ENCODE results near the gene TAGLN3.

The TAGLN3 gene

GRCh38 chr3:111998636-111999483 lies at the start of gene TAGLN3:
Gene TAGLN3, plus strand, starts transcription at chr3:111998922. Its CDS starts 501 bp downstream, at chr3:111999423.
- TF ChIP-seq CTCF (conservative IDR thresholded peaks at IDR 0.05) (no peak), ZFX (IDR thresholded peaks at IDR 0.05) (no peak)
- no peak within 1 kb of the TSS for H3K27ac ChIP-seq

GRCh38 chr3:111949712-111950111 lies 49.0 kb upstream of the TAGLN3 start:
- H3K27ac ChIP-seq, result no peak overlapping the region
- TF ChIP-seq CTCF (conservative IDR thresholded peaks at IDR 0.05) (no peak), ZFX (IDR thresholded peaks at IDR 0.05) (no peak)

GRCh38 chr3:111951032-111951431 lies 47.7 kb upstream of the TAGLN3 start:
- TF ChIP-seq CTCF (conservative IDR thresholded peaks at IDR 0.05) (no peak), ZFX (IDR thresholded peaks at IDR 0.05) (no peak)
- no peak overlapping the region for H3K27ac ChIP-seq

- TF ChIP-seq ZFX (IDR thresholded peaks at IDR 0.05), result no peak
- TF ChIP-seq CTCF (conservative IDR thresholded peaks at IDR 0.05), result no peak
- no peak overlapping the region for H3K27ac ChIP-seq
Measured at GRCh38 chr3:111952086-111952485, 46.6 kb upstream of the TAGLN3 start.

GRCh38 chr3:111952866-111953450 lies 45.8 kb upstream of the TAGLN3 start:
- no peak overlapping the region for H3K27ac ChIP-seq

GRCh38 chr3:111954228-111954990 lies 44.3 kb upstream of the TAGLN3 start:
- no peak overlapping the region for H3K27ac ChIP-seq
- TF ChIP-seq ZFX (IDR thresholded peaks at IDR 0.05) (no peak), CTCF (conservative IDR thresholded peaks at IDR 0.05) (no peak)

More at GRCh38 chr3:111952866-111953450, 45.8 kb upstream of the TAGLN3 start:
- no peak for TF ChIP-seq CTCF (conservative IDR thresholded peaks at IDR 0.05)
- no peak for TF ChIP-seq ZFX (IDR thresholded peaks at IDR 0.05)

- TF ChIP-seq CTCF (conservative IDR thresholded peaks at IDR 0.05) (no peak), ZFX (IDR thresholded peaks at IDR 0.05) (no peak)
Measured at GRCh38 chr3:111955876-111956275, 42.8 kb upstream of the TAGLN3 start.

More at GRCh38 chr3:111955876-111956275, 42.8 kb upstream of the TAGLN3 start:
- H3K27ac ChIP-seq, result no peak overlapping the region
